ENCODE results near the gene BCKDHA. TPM values are rescaled to one million over a fixed set of nuclear protein-coding genes. Genes with fewer than 3 reads are reported as not detected.

Gene BCKDHA
- total RNA-seq, 1 donor from 2014 or later, result 22.6 TPM

GRCh38 chr19:41413947-41414346, 16.3 kb downstream of the BCKDHA start:
- TF ChIP-seq, protein P1, sequence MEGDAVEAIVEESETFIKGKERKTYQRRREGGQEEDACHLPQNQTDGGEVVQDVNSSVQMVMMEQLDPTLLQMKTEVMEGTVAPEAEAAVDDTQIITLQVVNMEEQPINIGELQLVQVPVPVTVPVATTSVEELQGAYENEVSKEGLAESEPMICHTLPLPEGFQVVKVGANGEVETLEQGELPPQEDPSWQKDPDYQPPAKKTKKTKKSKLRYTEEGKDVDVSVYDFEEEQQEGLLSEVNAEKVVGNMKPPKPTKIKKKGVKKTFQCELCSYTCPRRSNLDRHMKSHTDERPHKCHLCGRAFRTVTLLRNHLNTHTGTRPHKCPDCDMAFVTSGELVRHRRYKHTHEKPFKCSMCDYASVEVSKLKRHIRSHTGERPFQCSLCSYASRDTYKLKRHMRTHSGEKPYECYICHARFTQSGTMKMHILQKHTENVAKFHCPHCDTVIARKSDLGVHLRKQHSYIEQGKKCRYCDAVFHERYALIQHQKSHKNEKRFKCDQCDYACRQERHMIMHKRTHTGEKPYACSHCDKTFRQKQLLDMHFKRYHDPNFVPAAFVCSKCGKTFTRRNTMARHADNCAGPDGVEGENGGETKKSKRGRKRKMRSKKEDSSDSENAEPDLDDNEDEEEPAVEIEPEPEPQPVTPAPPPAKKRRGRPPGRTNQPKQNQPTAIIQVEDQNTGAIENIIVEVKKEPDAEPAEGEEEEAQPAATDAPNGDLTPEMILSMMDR (IDR thresholded peaks at IDR 0.05; ENCODE audit: unreplicated experiment), result no peak
- Mint-ChIP-seq H3K27me3 (ENCODE audit: low read depth) (no peaks in the 10 kb centered on the region), H3K4me1 (peaks cover 6% of the 10 kb centered on the region), H3K9me3 (no peaks in the 10 kb centered on the region), H3K36me3 (peaks cover 26% of the 10 kb centered on the region), H3K27ac (no peak overlapping the region), H3K4me3 (no peak overlapping the region)
- no peak for DNase-seq (ENCODE audit: low spot score in 2 of 2, unreplicated experiment in 2 of 2)

- Mint-ChIP-seq H3K9me3 (no peaks in the 10 kb centered on the region), H3K4me3 (no peak overlapping the region), H3K4me1 (peaks cover 1% of the 10 kb centered on the region), H3K27ac (no peak overlapping the region), H3K36me3 (peaks cover 30% of the 10 kb centered on the region), H3K27me3 (ENCODE audit: low read depth) (no peaks in the 10 kb centered on the region)
- no peak for DNase-seq (ENCODE audit: low spot score in 2 of 2, unreplicated experiment in 2 of 2)
- TF ChIP-seq, protein P1 (IDR thresholded peaks at IDR 0.05; ENCODE audit: unreplicated experiment), result no peak
Observed at GRCh38 chr19:41414461-41414860, 16.8 kb downstream of the BCKDHA start.

DNA sequence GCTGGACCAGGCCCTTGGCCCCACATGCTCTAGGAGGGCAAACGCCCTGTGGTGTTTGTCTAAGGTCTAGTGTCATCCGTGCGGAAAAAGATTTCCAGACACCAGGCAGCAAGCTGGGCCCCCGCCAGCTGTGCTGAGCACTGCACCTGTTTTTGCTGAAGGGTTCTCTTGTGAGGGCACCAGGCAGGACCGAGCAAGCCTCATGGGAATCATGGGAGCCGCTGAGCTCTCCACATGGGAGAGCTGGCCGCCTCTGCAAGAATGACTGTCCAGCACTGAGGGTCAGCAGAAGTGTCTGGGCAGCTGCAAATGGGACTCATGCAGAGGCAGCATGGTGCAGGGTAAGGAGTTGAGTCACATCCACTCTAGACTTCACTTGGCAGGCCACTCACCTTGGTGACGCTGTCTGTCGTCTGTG, 17.5 kb downstream of the BCKDHA start:
- Mint-ChIP-seq H3K4me1 (no peaks in the 10 kb centered on the region), H3K27ac (no peak overlapping the region), H3K27me3 (ENCODE audit: low read depth) (no peaks in the 10 kb centered on the region), H3K9me3 (no peaks in the 10 kb centered on the region), H3K36me3 (peaks cover 30% of the 10 kb centered on the region), H3K4me3 (no peak overlapping the region)
- no peak for DNase-seq (ENCODE audit: low spot score in 2 of 2, unreplicated experiment in 2 of 2)
- TF ChIP-seq, protein P1 (IDR thresholded peaks at IDR 0.05; ENCODE audit: unreplicated experiment), result no peak

DNA sequence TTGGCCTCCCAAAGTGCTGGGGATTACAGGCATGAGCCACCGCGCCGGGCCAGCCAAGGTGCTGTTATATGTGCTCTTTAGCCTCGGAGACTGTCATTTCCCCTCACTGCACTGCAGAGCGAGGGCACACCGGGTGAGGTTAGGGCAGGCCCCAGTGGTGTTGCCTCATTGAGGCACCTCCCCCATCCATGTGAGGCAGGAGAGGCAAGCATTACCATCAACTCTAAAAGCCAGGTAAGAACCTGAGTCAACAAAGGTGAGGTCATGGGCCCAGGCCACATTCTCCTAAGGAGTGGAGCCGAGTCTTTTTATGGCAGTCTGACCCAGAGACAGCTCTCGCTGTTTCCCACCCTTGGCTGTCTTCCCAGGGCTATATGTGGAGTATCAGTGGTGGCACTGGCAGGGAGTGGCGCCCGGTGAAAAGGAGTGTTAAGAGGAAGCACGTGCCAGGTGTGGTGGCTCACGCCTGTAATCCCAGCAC, 18.6 kb downstream of the BCKDHA start:
- no peak overlapping the region for H3K4me3 Mint-ChIP-seq
- no peaks in the 10 kb centered on the region for H3K4me1 Mint-ChIP-seq
- H3K27me3 Mint-ChIP-seq (ENCODE audit: low read depth), result no peaks in the 10 kb centered on the region
- peaks cover 35% of the 10 kb centered on the region for H3K36me3 Mint-ChIP-seq
- H3K27ac Mint-ChIP-seq, result no peak overlapping the region
- DNase-seq (ENCODE audit: low spot score in 2 of 2, unreplicated experiment in 2 of 2), result no peak
- H3K9me3 Mint-ChIP-seq, result no peaks in the 10 kb centered on the region
- TF ChIP-seq, protein P1 (IDR thresholded peaks at IDR 0.05; ENCODE audit: unreplicated experiment), result no peak

GRCh38 chr19:41420101-41420880, 22.7 kb downstream of the BCKDHA start:
- H3K27me3 Mint-ChIP-seq (ENCODE audit: low read depth), result no peaks in the 10 kb centered on the region
- no peaks in the 10 kb centered on the region for H3K4me1 Mint-ChIP-seq
- H3K36me3 Mint-ChIP-seq, result peaks cover 35% of the 10 kb centered on the region
- DNase-seq (ENCODE audit: low spot score in 2 of 2, unreplicated experiment in 2 of 2), result no peak
- H3K4me3 Mint-ChIP-seq, result no peak overlapping the region
- H3K9me3 Mint-ChIP-seq, result no peaks in the 10 kb centered on the region
- H3K27ac Mint-ChIP-seq, result no peak overlapping the region
- TF ChIP-seq, protein P1 (IDR thresholded peaks at IDR 0.05; ENCODE audit: unreplicated experiment), result no peak

Data from mesothelial cell of epicardium (in vitro differentiated cells).